Effector memory CD4-positive, alpha-beta T cell (primary cell): ENCODE results near the gene TMEM126B.
"Not testable (repeated sequence)": the region's sequence is repeated elsewhere in the genome, so short reads cannot be mapped to it uniquely, and the experiment has no call there.

Experiments
- DNase-seq, 3 donors: peaks; one replicate each; pipeline ENCODE4 v3.0.0-alpha.2; 2020
- H3K27ac ChIP-seq: 2 replicates; pipeline ENCODE4 v1.7.0; 2013; ENCODE audit warnings: mild to moderate bottlenecking, low read length, moderate library complexity; ENCODE audit not compliant: insufficient read depth, poor library complexity, severe bottlenecking
- H3K27me3 ChIP-seq: replicated peaks from 2 replicates; pipeline ENCODE4 v1.7.0; 2013; ENCODE audit warnings: mild to moderate bottlenecking, low read length; ENCODE audit not compliant: insufficient read depth, control insufficient read depth, poor library complexity, severe bottlenecking
- H3K36me3 ChIP-seq: 2 replicates; pipeline ENCODE4 v1.7.0; 2013; ENCODE audit warnings: mild to moderate bottlenecking, low read length, moderate library complexity; ENCODE audit not compliant: control insufficient read depth, insufficient read depth
- H3K4me1 ChIP-seq: 2 replicates; pipeline ENCODE4 v1.7.0; 2013; ENCODE audit warnings: low read length, mild to moderate bottlenecking; ENCODE audit not compliant: control insufficient read depth, insufficient read depth, poor library complexity, severe bottlenecking
- H3K4me3 ChIP-seq: 2 replicates; pipeline ENCODE4 v1.7.0; 2013; ENCODE audit warnings: low read length, low read depth, mild to moderate bottlenecking; ENCODE audit not compliant: insufficient read depth, poor library complexity, severe bottlenecking
- H3K9me3 ChIP-seq: 2 replicates; pipeline ENCODE4 v1.7.0; 2013; ENCODE audit warnings: mild to moderate bottlenecking, low read length, moderate library complexity; ENCODE audit not compliant: control insufficient read depth

TMEM126B gene

GRCh38 chr11:85643191-85643614, 14.8 kb downstream of the TMEM126B start:
- H3K4me3 ChIP-seq: no peak overlapping the region
- H3K27me3 ChIP-seq: no peaks in the 10 kb centered on the region
- H3K27ac ChIP-seq: no peak overlapping the region
- no peaks in the 10 kb centered on the region for H3K9me3 ChIP-seq
- DNase-seq: no peak
- H3K36me3 ChIP-seq: no peaks in the 10 kb centered on the region
- no peaks in the 10 kb centered on the region for H3K4me1 ChIP-seq

DNA sequence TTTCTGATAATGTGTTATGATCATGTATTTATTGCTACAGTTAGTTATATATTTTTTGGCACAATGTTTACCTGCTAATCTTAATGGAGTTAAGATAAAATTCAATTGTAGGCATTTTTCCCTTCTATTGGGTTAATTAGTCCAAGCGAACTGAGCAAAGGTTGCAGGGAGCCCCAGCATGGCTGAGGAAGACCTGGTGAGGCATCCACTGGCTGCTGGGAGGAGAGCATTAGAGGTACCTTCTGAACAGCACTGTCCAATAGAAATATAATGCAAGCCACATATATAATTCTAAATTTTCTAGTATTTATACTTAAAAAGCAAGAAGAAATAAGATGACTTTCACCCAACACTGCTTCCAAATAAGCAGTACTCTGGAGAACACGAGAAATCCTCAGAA, 18.7 kb downstream of the TMEM126B start:
- no peaks in the 10 kb centered on the region for H3K27me3 ChIP-seq
- peak overlapping the region; percentile 72 for H3K27ac ChIP-seq
- no peak for DNase-seq
- H3K4me1 ChIP-seq: no peaks in the 10 kb centered on the region
- H3K4me3 ChIP-seq: peak overlapping the region; percentile 54
- peaks cover 7% of the 10 kb centered on the region for H3K36me3 ChIP-seq
- no peaks in the 10 kb centered on the region for H3K9me3 ChIP-seq

- H3K4me1 ChIP-seq: no peaks in the 10 kb centered on the region
- no peaks in the 10 kb centered on the region for H3K27me3 ChIP-seq
- H3K27ac ChIP-seq: peak within 1 kb of the TSS; percentile 72
- H3K9me3 ChIP-seq: no peaks in the 10 kb centered on the region
- DNase-seq: peak; percentile 81 to 85 (median 85)
- peaks cover 7% of the 10 kb centered on the region for H3K36me3 ChIP-seq
- peak within 1 kb of the TSS; percentile 54 for H3K4me3 ChIP-seq
Measured at GRCh38 chr11:85647604-85648299, 19.4 kb downstream of the TMEM126B start, which contains the start of gene TMEM126A. Gene TMEM126A, plus strand, starts transcription at chr11:85647967. Its CDS starts 2,289 bp downstream, at chr11:85650256.

GRCh38 chr11:85651118-85651517, 22.7 kb downstream of the TMEM126B start:
- Histone ChIP-seq H3K36me3 (peaks cover 17% of the 10 kb centered on the region), H3K9me3 (no peaks in the 10 kb centered on the region), H3K27me3 (no peaks in the 10 kb centered on the region), H3K4me1 (no peaks in the 10 kb centered on the region), H3K4me3 (no peak overlapping the region), H3K27ac (no peak overlapping the region)
- no peak for DNase-seq

DNA sequence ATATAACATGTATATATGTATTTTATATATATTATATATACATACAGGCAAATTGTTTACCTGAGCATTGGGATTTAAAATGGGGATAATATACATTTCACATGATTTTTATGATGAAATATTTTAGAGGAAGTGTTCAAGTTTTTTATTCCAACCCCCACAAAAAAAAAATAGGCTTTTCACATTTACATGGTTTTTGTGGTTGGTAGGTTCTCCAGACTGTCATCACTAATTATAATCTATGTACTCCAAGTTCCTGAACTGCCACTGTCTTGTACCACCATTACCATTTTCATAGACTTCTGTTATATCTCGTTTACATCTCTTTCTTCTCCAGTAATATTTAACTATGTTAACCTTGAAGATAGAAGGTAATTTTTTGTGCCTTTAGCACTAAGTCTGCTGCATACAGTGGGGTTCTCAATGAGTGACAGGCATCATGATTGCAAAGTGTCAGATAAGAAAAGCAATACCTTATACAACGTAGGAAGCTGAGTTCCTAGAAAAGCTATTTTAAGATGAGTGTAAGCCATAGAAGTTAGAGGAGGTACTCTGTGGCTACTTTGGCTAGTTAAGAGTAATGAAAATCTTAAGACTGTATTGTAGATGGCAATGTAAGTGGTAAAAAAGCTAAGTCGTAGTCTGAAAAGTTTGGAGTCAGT, 24.5 kb downstream of the TMEM126B start:
- Histone ChIP-seq H3K9me3 (no peaks in the 10 kb centered on the region), H3K27me3 (no peaks in the 10 kb centered on the region), H3K4me1 (no peaks in the 10 kb centered on the region), H3K4me3 (no peak overlapping the region), H3K27ac (no peak overlapping the region), H3K36me3 (peaks cover 29% of the 10 kb centered on the region)
- DNase-seq: no peak

DNA sequence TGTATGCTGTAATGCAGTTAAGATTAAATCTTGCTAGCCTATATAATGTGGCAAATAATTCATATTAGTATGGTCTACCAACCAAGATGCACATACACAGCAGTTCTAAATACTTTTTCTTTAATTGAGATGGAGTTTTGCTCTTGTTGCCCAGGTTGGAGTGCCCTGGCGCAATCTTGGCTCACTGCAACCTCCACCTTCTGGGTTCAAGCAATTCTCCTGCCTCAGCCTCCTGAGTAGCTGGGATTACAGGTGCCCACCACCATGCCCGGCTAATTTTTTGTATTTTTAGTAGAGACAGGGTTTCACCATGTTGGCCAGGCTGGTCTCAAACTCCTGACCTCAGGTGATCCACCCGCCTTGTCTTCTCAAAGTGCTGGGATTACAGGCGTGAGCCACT, 25.9 kb downstream of the TMEM126B start:
- peaks cover 38% of the 10 kb centered on the region for H3K36me3 ChIP-seq

GRCh38 chr11:85656777-85657176, 28.4 kb downstream of the TMEM126B start:
- H3K36me3 ChIP-seq: peaks cover 39% of the 10 kb centered on the region
- DNase-seq: no peak
- peaks cover 7% of the 10 kb centered on the region for H3K4me1 ChIP-seq
- H3K9me3 ChIP-seq: no peaks in the 10 kb centered on the region
- no peaks in the 10 kb centered on the region for H3K27me3 ChIP-seq
- H3K27ac ChIP-seq: no peak overlapping the region
- no peak overlapping the region for H3K4me3 ChIP-seq

More for the DNA sequence above, 25.9 kb downstream of the TMEM126B start:
- not testable (repeated sequence) for H3K9me3 ChIP-seq, DNase-seq, H3K27me3 ChIP-seq, H3K27ac ChIP-seq, H3K4me1 ChIP-seq, H3K4me3 ChIP-seq

DNA sequence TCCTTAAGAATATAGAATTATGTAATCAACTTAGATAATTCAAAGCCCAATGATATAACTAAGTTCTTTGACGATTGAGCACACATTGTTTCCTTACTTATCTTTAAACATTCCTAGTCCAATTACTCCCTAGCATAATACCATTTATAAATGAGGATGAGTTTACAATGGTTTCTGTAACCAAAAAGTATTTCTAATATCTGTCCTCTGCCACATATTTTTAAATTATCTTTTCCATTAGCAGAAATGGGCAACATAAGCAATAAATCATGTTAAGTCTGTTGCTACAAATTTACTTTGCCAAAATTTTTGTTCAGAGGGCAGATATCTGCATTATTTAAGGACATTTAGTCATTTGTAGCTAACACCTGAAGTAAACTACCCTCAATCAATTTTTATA, 29.8 kb downstream of the TMEM126B start:
- H3K4me3 ChIP-seq: no peak overlapping the region
- H3K36me3 ChIP-seq: peaks cover 39% of the 10 kb centered on the region
- peaks cover 10% of the 10 kb centered on the region for H3K4me1 ChIP-seq
- H3K27me3 ChIP-seq: no peaks in the 10 kb centered on the region
- H3K27ac ChIP-seq: no peak overlapping the region
- no peaks in the 10 kb centered on the region for H3K9me3 ChIP-seq
- DNase-seq: no peak

- Histone ChIP-seq H3K4me1 (peaks cover 12% of the 10 kb centered on the region), H3K9me3 (no peaks in the 10 kb centered on the region), H3K36me3 (peaks cover 23% of the 10 kb centered on the region), H3K27me3 (no peaks in the 10 kb centered on the region), H3K27ac (no peak overlapping the region), H3K4me3 (peak overlapping the region; percentile 21)
- DNase-seq: no peak
Measured at GRCh38 chr11:85661972-85662664, 33.7 kb downstream of the TMEM126B start.
